ENCODE results near the gene TSSK1B.

The TSSK1B gene, protein sequence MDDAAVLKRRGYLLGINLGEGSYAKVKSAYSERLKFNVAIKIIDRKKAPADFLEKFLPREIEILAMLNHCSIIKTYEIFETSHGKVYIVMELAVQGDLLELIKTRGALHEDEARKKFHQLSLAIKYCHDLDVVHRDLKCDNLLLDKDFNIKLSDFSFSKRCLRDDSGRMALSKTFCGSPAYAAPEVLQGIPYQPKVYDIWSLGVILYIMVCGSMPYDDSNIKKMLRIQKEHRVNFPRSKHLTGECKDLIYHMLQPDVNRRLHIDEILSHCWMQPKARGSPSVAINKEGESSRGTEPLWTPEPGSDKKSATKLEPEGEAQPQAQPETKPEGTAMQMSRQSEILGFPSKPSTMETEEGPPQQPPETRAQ

DNA sequence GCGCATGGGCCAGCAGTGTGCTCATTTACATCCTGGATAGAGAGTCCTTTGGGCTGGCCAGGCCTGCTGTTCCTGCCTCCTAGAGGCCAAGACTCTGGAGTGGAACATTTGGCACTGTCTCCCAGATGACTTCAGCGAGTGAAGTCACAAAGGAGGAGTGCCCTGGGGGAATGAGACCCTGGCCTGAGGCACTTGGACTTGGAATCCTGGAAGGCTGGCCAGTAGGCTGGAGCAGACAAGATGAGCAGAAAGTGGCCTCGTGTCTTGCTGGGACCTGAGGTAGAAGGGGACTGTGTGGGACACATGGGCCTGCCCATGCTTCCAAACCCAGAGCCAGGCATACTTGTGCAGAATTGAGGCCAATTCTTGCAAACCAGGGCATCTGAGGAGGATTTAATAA lies at the start of gene TSSK1B:
TSSK1B (minus strand) TSS at position 101 of the 400 bp plus-strand sequence. CDS start 150 bp downstream, outside the sequence.
- H3K4me2 ChIP-seq (ENCODE audit: low read length), result no peak within 1 kb of the TSS
- H3K79me2 ChIP-seq (ENCODE audit: insufficient read depth, low read length), result no peaks in the 10 kb centered on the region
- H3K36me3 ChIP-seq (ENCODE audit: insufficient read depth, low read length), result no peaks in the 10 kb centered on the region
- H3K4me1 ChIP-seq (ENCODE audit: insufficient read depth, low read length, severe bottlenecking), result no peaks in the 10 kb centered on the region
- no peak within 1 kb of the TSS for H3K9ac ChIP-seq (ENCODE audit: low read length)
- no peak for TF ChIP-seq EZH2 (IDR thresholded peaks at IDR 0.05; ENCODE audit: borderline replicate concordance, low read length)
- TF ChIP-seq, protein P1, sequence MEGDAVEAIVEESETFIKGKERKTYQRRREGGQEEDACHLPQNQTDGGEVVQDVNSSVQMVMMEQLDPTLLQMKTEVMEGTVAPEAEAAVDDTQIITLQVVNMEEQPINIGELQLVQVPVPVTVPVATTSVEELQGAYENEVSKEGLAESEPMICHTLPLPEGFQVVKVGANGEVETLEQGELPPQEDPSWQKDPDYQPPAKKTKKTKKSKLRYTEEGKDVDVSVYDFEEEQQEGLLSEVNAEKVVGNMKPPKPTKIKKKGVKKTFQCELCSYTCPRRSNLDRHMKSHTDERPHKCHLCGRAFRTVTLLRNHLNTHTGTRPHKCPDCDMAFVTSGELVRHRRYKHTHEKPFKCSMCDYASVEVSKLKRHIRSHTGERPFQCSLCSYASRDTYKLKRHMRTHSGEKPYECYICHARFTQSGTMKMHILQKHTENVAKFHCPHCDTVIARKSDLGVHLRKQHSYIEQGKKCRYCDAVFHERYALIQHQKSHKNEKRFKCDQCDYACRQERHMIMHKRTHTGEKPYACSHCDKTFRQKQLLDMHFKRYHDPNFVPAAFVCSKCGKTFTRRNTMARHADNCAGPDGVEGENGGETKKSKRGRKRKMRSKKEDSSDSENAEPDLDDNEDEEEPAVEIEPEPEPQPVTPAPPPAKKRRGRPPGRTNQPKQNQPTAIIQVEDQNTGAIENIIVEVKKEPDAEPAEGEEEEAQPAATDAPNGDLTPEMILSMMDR (IDR thresholded peaks at IDR 0.05; ENCODE audit: low read length), result no peak
- no peak within 1 kb of the TSS for H3K27ac ChIP-seq (ENCODE audit: low read depth, low read length, poor library complexity, severe bottlenecking)
- no peaks in the 10 kb centered on the region for H4K20me1 ChIP-seq (ENCODE audit: insufficient read depth, low read length)
- H3K4me3 ChIP-seq (ENCODE audit: low read depth, low read length, poor library complexity, severe bottlenecking), result no peak within 1 kb of the TSS
- H3F3A ChIP-seq (ENCODE audit: insufficient read depth, low read length), result no peaks in the 10 kb centered on the region
- H3K27me3 ChIP-seq (ENCODE audit: insufficient read depth, low read length), result no peaks in the 10 kb centered on the region
- no peak within 1 kb of the TSS for H2AFZ ChIP-seq (ENCODE audit: low read length)
- H3K9me2 ChIP-seq (ENCODE audit: low read depth, low read length), result no peaks in the 10 kb centered on the region
- H3K9me3 ChIP-seq (ENCODE audit: low read length), result no peaks in the 10 kb centered on the region

DNA sequence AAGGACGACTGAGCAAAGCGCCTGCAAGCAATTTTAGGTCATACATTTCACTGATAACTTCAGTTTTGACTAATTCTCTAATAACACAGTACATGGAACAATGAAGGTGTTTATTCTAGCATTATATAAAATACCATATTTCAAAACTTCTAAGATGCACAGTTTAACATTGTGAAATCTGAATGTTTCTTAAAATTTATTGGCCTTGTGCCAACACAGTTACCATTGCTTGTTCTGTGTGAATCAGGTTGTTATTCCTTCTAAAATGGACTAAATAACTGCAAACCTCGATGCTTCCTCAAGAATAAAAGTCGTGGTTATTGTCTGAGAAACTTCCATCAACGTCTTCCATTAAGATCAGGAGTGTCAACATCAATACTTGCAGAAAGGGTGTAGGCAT lies 45.5 kb upstream of the TSSK1B start:
- Histone ChIP-seq H3F3A (ENCODE audit: insufficient read depth, low read length) (no peaks in the 10 kb centered on the region), H2AFZ (ENCODE audit: low read length) (no peak overlapping the region), H3K9me3 (ENCODE audit: low read length) (no peaks in the 10 kb centered on the region), H3K4me2 (ENCODE audit: low read length) (no peak overlapping the region), H3K9me2 (ENCODE audit: low read depth, low read length) (no peaks in the 10 kb centered on the region), H3K27ac (ENCODE audit: low read depth, low read length, poor library complexity, severe bottlenecking) (no peak overlapping the region), H3K27me3 (ENCODE audit: insufficient read depth, low read length) (no peaks in the 10 kb centered on the region), H3K4me3 (ENCODE audit: low read depth, low read length, poor library complexity, severe bottlenecking) (no peak overlapping the region), H4K20me1 (ENCODE audit: insufficient read depth, low read length) (no peaks in the 10 kb centered on the region), H3K4me1 (ENCODE audit: insufficient read depth, low read length, severe bottlenecking) (no peaks in the 10 kb centered on the region), H3K36me3 (ENCODE audit: insufficient read depth, low read length) (no peaks in the 10 kb centered on the region), H3K9ac (ENCODE audit: low read length) (no peak overlapping the region), H3K79me2 (ENCODE audit: insufficient read depth, low read length) (no peaks in the 10 kb centered on the region)
- TF ChIP-seq, protein P1 (IDR thresholded peaks at IDR 0.05; ENCODE audit: low read length), result no peak
- no peak for TF ChIP-seq EZH2 (IDR thresholded peaks at IDR 0.05; ENCODE audit: borderline replicate concordance, low read length)

DNA sequence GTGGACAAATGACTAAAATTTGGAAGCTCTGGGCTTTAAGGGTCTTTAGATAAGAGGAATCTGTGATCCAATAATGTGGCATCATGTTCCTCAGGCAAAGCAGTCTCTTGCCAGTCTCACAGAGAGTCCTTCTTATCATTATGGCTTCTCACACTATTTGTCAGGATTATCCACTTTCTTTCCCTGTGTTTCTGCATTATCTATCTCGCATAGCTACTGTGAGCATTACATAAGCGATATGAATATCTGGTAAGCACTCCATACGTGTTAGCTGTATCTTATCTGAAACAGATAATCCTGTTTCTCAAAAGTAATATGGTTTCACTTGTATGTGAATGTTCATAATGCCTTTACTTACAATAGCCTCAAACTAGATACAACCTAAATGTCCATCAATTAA lies 43.9 kb upstream of the TSSK1B start:
- H3K36me3 ChIP-seq (ENCODE audit: insufficient read depth, low read length), result no peaks in the 10 kb centered on the region
- H3K9me3 ChIP-seq (ENCODE audit: low read length), result no peaks in the 10 kb centered on the region
- no peak for TF ChIP-seq EZH2 (IDR thresholded peaks at IDR 0.05; ENCODE audit: borderline replicate concordance, low read length)
- TF ChIP-seq, protein P1 (IDR thresholded peaks at IDR 0.05; ENCODE audit: low read length), result no peak
- H3K4me3 ChIP-seq (ENCODE audit: low read depth, low read length, poor library complexity, severe bottlenecking), result no peak overlapping the region
- H3K4me2 ChIP-seq (ENCODE audit: low read length), result no peak overlapping the region
- H3F3A ChIP-seq (ENCODE audit: insufficient read depth, low read length), result no peaks in the 10 kb centered on the region
- no peak overlapping the region for H3K27ac ChIP-seq (ENCODE audit: low read depth, low read length, poor library complexity, severe bottlenecking)
- H3K9ac ChIP-seq (ENCODE audit: low read length), result no peak overlapping the region
- H3K79me2 ChIP-seq (ENCODE audit: insufficient read depth, low read length), result no peaks in the 10 kb centered on the region
- H4K20me1 ChIP-seq (ENCODE audit: insufficient read depth, low read length), result no peaks in the 10 kb centered on the region
- no peak overlapping the region for H2AFZ ChIP-seq (ENCODE audit: low read length)
- H3K27me3 ChIP-seq (ENCODE audit: insufficient read depth, low read length), result no peaks in the 10 kb centered on the region
- H3K9me2 ChIP-seq (ENCODE audit: low read depth, low read length), result no peaks in the 10 kb centered on the region
- H3K4me1 ChIP-seq (ENCODE audit: insufficient read depth, low read length, severe bottlenecking), result no peaks in the 10 kb centered on the region

Data from OCI-LY1 (cell line).